ENCODE results near the gene SORCS2. TPM values are rescaled to one million over a fixed set of nuclear protein-coding genes. Genes with fewer than 3 reads are reported as not detected.

SORCS2 gene
- total RNA-seq, 1 experiment from 2014 or later = 0.06 TPM

- no peaks in the 10 kb centered on the region for H3K36me3 ChIP-seq (ENCODE audit: insufficient read depth, low read length, poor library complexity, severe bottlenecking)
- POLR2A ChIA-PET (ENCODE audit: low non-redundant PET) = no interaction called here
- H3K27me3 ChIP-seq (replicated peaks; ENCODE audit: insufficient read depth, low read depth, low read length, poor library complexity) = peaks cover under 1% of the 10 kb centered on the region
- TF ChIP-seq CTCF (conservative IDR thresholded peaks at IDR 0.05; ENCODE audit: low read depth, low read length) (no peak), EZH2 (IDR thresholded peaks at IDR 0.05; ENCODE audit: borderline replicate concordance, low read depth, low read length, poor library complexity, severe bottlenecking) (no peak)
- DNase-seq (ENCODE audit: low spot score) = no peak
- H3K4me3 ChIP-seq (ENCODE audit: low read depth, low read length, poor library complexity, severe bottlenecking) = no peak overlapping the region
- BruUV-seq (replicated peaks) = no TSS peak
- intact Hi-C loops (cut with micrococcal nuclease; ENCODE audit: unreplicated experiment) = no loop called here
- CTCF ChIA-PET = no interaction called here
- no peaks in the 10 kb centered on the region for H3K4me1 ChIP-seq (ENCODE audit: insufficient read depth, low read length, poor library complexity, severe bottlenecking)
- H3K27ac ChIP-seq (ENCODE audit: low read depth, low read length, poor library complexity, severe bottlenecking) = no peak overlapping the region
- no peaks in the 10 kb centered on the region for H3K9me3 ChIP-seq (ENCODE audit: low read depth, low read length, poor library complexity, severe bottlenecking)
These were observed 500.9 kb downstream of the SORCS2 start for GRCh38 chr4:7693237-7693608.

GRCh38 chr4:7693711-7694110 lies 501.4 kb downstream of the SORCS2 start:
- ChIA-PET CTCF (no interaction called here), POLR2A (ENCODE audit: low non-redundant PET) (no interaction called here)
- Histone ChIP-seq H3K4me1 (ENCODE audit: insufficient read depth, low read length, poor library complexity, severe bottlenecking) (no peaks in the 10 kb centered on the region), H3K27me3 (replicated peaks; ENCODE audit: insufficient read depth, low read depth, low read length, poor library complexity) (peaks cover 5% of the 10 kb centered on the region), H3K36me3 (ENCODE audit: insufficient read depth, low read length, poor library complexity, severe bottlenecking) (no peaks in the 10 kb centered on the region), H3K27ac (ENCODE audit: low read depth, low read length, poor library complexity, severe bottlenecking) (no peak overlapping the region), H3K4me3 (ENCODE audit: low read depth, low read length, poor library complexity, severe bottlenecking) (no peak overlapping the region), H3K9me3 (ENCODE audit: low read depth, low read length, poor library complexity, severe bottlenecking) (no peaks in the 10 kb centered on the region)
- TF ChIP-seq CTCF (conservative IDR thresholded peaks at IDR 0.05; ENCODE audit: low read depth, low read length) (no peak), EZH2 (IDR thresholded peaks at IDR 0.05; ENCODE audit: borderline replicate concordance, low read depth, low read length, poor library complexity, severe bottlenecking) (no peak)
- intact Hi-C loops (cut with micrococcal nuclease; ENCODE audit: unreplicated experiment) = no loop called here
- DNase-seq (ENCODE audit: low spot score) = no peak
- BruUV-seq (replicated peaks) = no TSS peak

GRCh38 chr4:7694324-7694723 lies 502.0 kb downstream of the SORCS2 start:
- Histone ChIP-seq H3K36me3 (ENCODE audit: insufficient read depth, low read length, poor library complexity, severe bottlenecking) (no peaks in the 10 kb centered on the region), H3K4me1 (ENCODE audit: insufficient read depth, low read length, poor library complexity, severe bottlenecking) (no peaks in the 10 kb centered on the region), H3K9me3 (ENCODE audit: low read depth, low read length, poor library complexity, severe bottlenecking) (no peaks in the 10 kb centered on the region), H3K27me3 (replicated peaks; ENCODE audit: insufficient read depth, low read depth, low read length, poor library complexity) (peaks cover 5% of the 10 kb centered on the region), H3K27ac (ENCODE audit: low read depth, low read length, poor library complexity, severe bottlenecking) (no peak overlapping the region), H3K4me3 (ENCODE audit: low read depth, low read length, poor library complexity, severe bottlenecking) (no peak overlapping the region)
- ChIA-PET POLR2A (ENCODE audit: low non-redundant PET) (no interaction called here), CTCF (no interaction called here)
- no TSS peak for BruUV-seq (replicated peaks)
- DNase-seq (ENCODE audit: low spot score) = no peak
- TF ChIP-seq EZH2 (IDR thresholded peaks at IDR 0.05; ENCODE audit: borderline replicate concordance, low read depth, low read length, poor library complexity, severe bottlenecking) = no peak
- no peak for TF ChIP-seq CTCF (conservative IDR thresholded peaks at IDR 0.05; ENCODE audit: low read depth, low read length)
- intact Hi-C loops (cut with micrococcal nuclease; ENCODE audit: unreplicated experiment) = no loop called here

Data from A673 (cell line).